ENCODE measurements around the gene CTDSP2. TPM values are rescaled to one million over a fixed set of nuclear protein-coding genes. Genes with fewer than 3 reads are reported as not detected.
A peak's percentile ranks its signal among the peaks of the same experiment; 100 is the strongest.

Gene CTDSP2
- total RNA-seq, 2 experiments from 2014 or later: 91.4 to 94.3 TPM

- DNase-seq: no peak
- Mint-ChIP-seq H3K9me3 (no peaks in the 10 kb centered on the region), H3K27ac (no peak overlapping the region), H3K4me3 (no peak overlapping the region), H3K27me3 (no peaks in the 10 kb centered on the region), H3K4me1 (no peaks in the 10 kb centered on the region), H3K36me3 (no peaks in the 10 kb centered on the region)
Observed at GRCh38 chr12:57809425-57809824, 37.1 kb downstream of the CTDSP2 start.

DNA sequence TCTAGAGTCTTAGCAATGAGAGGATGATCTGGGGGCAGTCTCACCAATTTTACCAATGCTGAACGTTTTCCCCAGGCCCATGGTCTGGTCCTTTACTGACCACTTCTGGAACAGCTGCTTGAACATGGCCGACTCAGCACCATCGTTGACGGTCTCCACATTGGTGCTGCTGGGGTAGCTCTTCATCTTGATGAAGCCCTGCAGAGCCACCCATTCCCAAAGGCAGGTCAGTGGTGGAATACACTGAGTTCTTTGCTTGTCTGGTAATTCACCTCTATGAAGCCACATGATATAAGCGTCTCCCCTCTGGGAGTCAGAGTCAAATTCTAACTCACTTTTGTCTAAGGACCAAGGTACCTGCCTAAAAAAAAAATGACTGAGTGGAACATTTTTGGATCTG, 38.2 kb downstream of the CTDSP2 start:
- no peaks in the 10 kb centered on the region for H3K9me3 Mint-ChIP-seq
- H3K27me3 Mint-ChIP-seq: no peaks in the 10 kb centered on the region
- no peaks in the 10 kb centered on the region for H3K36me3 Mint-ChIP-seq
- no peak for DNase-seq
- no peak overlapping the region for H3K27ac Mint-ChIP-seq
- no peaks in the 10 kb centered on the region for H3K4me1 Mint-ChIP-seq
- H3K4me3 Mint-ChIP-seq: no peak overlapping the region

DNA sequence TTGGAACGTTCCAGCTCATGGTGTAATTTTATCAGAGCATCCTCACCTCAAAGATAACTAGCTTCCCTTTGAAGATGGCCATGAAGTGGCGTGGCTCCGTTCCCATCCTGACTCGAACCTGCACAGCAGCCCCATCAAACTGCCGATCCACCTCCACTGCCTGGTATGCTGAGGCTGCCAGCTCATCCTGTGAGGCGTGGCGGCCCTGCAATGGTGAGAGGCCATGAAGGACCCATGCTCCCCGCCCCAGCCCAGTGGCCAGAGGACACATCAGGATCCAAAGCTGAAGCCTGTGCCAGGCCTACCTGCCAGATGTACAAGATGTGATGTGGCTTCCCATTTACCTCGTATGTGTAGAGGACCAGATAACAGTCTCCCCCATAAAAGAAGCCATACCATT, 39.2 kb downstream of the CTDSP2 start:
- DNase-seq: no peak
- Mint-ChIP-seq H3K27me3 (no peaks in the 10 kb centered on the region), H3K36me3 (no peaks in the 10 kb centered on the region), H3K4me3 (no peak overlapping the region), H3K27ac (no peak overlapping the region), H3K4me1 (peaks cover 3% of the 10 kb centered on the region), H3K9me3 (no peaks in the 10 kb centered on the region)

DNA sequence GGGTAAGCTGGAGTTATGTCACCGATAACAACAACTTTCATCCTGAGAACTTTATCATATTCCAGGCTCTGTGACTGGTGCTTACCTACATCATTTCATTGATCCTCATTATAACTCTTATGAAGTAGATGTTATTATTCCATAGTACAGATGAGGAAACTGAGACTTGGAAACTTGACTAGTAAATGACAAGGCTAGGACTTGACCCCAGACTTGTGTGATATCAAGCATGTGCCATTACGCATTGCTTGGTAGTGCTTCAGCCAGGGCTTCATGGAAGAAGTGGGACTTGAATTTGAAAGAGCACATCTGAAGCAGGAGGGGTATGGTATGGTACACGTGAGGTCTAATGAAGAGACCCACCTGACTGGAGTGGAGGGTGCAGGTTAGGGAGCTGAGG, 39.9 kb downstream of the CTDSP2 start:
- Mint-ChIP-seq H3K9me3 (no peaks in the 10 kb centered on the region), H3K4me1 (peaks cover 3% of the 10 kb centered on the region), H3K27me3 (no peaks in the 10 kb centered on the region), H3K4me3 (no peak overlapping the region), H3K27ac (no peak overlapping the region), H3K36me3 (no peaks in the 10 kb centered on the region)
- no peak for DNase-seq

GRCh38 chr12:57803319-57803893, 43.1 kb downstream of the CTDSP2 start:
- peaks cover 2% of the 10 kb centered on the region for H3K36me3 Mint-ChIP-seq
- peak; percentile 19 for DNase-seq
- no peak overlapping the region for H3K27ac Mint-ChIP-seq
- H3K4me1 Mint-ChIP-seq: peaks cover 3% of the 10 kb centered on the region
- no peaks in the 10 kb centered on the region for H3K9me3 Mint-ChIP-seq
- H3K4me3 Mint-ChIP-seq: no peak overlapping the region
- H3K27me3 Mint-ChIP-seq: no peaks in the 10 kb centered on the region

DNA sequence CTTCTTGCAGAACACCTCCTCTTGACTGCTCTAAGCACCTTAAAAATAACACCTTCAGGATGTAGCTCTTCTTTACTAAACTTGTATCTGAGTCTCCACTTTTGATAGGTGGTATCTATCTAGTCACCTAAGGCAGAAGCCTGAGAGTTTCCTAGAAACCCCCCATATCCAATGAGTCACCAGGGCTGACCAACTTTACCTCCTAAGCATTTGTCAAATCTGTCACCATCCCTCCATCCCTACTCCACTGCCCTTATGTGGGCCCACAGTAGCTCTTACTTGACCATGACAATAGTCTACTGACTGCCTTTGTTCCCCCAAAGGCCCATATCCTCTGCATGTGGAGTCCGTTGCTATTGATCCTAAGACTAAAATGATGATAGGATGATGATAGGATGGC, 43.9 kb downstream of the CTDSP2 start:
- no peak overlapping the region for H3K27ac Mint-ChIP-seq
- no peaks in the 10 kb centered on the region for H3K27me3 Mint-ChIP-seq
- no peaks in the 10 kb centered on the region for H3K9me3 Mint-ChIP-seq
- H3K4me3 Mint-ChIP-seq: no peak overlapping the region
- DNase-seq: no peak
- peaks cover 3% of the 10 kb centered on the region for H3K4me1 Mint-ChIP-seq
- peaks cover 2% of the 10 kb centered on the region for H3K36me3 Mint-ChIP-seq

GRCh38 chr12:57800965-57801364, 45.6 kb downstream of the CTDSP2 start:
- no peak overlapping the region for H3K4me3 Mint-ChIP-seq
- DNase-seq: no peak
- peaks cover 11% of the 10 kb centered on the region for H3K36me3 Mint-ChIP-seq
- H3K4me1 Mint-ChIP-seq: peaks cover 7% of the 10 kb centered on the region
- no peaks in the 10 kb centered on the region for H3K27me3 Mint-ChIP-seq
- H3K27ac Mint-ChIP-seq: no peak overlapping the region
- H3K9me3 Mint-ChIP-seq: no peaks in the 10 kb centered on the region

DNA sequence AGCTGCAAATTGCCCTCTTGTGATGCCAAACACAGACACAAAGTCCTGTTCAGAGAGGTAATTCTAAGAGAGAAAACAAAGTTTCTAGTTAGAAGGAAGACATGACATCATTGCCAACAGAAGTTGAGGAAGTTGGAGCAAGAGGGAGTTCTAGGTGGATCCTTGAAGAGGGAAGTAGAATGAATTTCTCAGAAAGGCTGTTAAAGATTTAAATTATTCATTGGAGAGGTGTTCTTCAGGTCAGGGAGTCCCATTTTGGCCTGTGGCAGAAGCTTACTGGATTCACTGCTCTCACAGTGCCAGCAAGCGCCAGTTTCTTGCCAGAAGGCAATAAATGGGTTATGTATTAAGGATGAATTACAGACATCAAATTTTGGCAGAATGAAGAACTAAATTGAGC, 48.6 kb downstream of the CTDSP2 start:
- Mint-ChIP-seq H3K27ac (no peak overlapping the region), H3K9me3 (no peaks in the 10 kb centered on the region), H3K36me3 (peaks cover 20% of the 10 kb centered on the region)

DNA sequence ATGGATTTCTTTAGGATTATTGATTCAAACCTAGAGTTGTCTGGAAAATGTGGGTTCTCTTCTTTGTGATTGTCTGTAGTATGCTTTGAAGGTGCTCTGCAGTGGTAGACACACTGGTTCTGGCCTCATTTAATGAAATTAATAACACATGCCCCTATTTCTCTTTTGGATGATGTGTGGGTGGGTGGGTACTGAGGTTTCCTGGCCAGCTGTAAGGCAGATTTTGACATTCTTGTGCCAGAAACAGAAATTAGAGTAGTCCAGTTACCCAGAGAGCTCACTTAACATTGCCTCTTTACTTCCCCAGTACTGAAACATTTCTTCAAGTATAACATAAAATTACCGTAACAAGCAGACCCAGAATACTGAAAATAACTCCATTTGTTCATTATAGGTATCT, 49.5 kb downstream of the CTDSP2 start:
- Mint-ChIP-seq H3K9me3 (no peaks in the 10 kb centered on the region), H3K4me1 (peaks cover 17% of the 10 kb centered on the region), H3K27me3 (no peaks in the 10 kb centered on the region), H3K27ac (peak overlapping the region; percentile 5), H3K4me3 (no peak overlapping the region), H3K36me3 (peaks cover 23% of the 10 kb centered on the region)
- no peak for DNase-seq

More for the DNA sequence above, 48.6 kb downstream of the CTDSP2 start:
- no peak overlapping the region for H3K4me3 Mint-ChIP-seq
- no peaks in the 10 kb centered on the region for H3K27me3 Mint-ChIP-seq
- DNase-seq: no peak
- H3K4me1 Mint-ChIP-seq: peaks cover 15% of the 10 kb centered on the region

DNA sequence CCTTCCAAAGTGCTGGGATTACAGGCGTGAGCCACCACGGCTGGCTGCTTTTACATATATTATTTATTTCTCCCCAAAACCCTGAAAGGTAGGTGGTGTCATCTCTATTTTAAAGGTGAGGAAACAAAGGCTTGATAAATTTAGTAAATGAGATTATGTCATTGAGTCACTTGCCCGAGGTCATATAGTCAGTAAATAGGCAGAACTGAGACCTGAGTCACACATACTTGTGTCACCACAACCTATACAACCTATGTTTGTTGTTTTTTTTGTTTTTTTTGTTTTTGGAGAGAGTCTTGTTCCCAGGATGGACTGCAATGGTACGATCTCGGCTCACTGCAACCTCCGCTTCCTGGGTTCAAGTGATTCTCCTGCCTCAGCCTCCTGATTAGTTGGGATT, 51.2 kb downstream of the CTDSP2 start:
- H3K27ac Mint-ChIP-seq: no peak overlapping the region
- H3K9me3 Mint-ChIP-seq: no peaks in the 10 kb centered on the region
- DNase-seq: no peak
- peaks cover 17% of the 10 kb centered on the region for H3K4me1 Mint-ChIP-seq
- no peak overlapping the region for H3K4me3 Mint-ChIP-seq
- H3K27me3 Mint-ChIP-seq: no peaks in the 10 kb centered on the region
- H3K36me3 Mint-ChIP-seq: peaks cover 24% of the 10 kb centered on the region

DNA sequence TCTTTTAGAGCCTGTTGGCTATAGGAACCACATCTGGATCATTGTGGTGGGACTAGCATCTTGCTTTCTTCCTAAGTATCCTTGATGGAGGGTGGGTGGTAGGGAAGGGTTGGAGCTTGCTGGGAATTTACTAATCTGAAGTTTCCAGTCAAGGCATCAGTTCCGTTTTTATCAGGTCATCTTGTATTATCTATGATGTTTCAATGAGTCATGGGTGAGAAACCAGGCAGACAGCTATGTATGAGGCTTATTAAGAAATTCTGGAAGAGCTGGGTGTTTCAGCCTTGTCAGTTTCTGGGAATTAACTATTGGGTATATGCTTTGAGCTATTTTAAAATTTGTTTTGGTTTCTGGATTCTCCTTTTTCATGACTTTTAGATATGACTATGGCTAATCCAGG, 52.6 kb downstream of the CTDSP2 start:
- H3K36me3 Mint-ChIP-seq: peaks cover 22% of the 10 kb centered on the region
- peak overlapping the region; percentile 49 for H3K27ac Mint-ChIP-seq
- no peak for DNase-seq
- H3K4me3 Mint-ChIP-seq: no peak overlapping the region
- H3K9me3 Mint-ChIP-seq: no peaks in the 10 kb centered on the region
- peaks cover 17% of the 10 kb centered on the region for H3K4me1 Mint-ChIP-seq
- H3K27me3 Mint-ChIP-seq: no peaks in the 10 kb centered on the region

GRCh38 chr12:57783861-57784260, 62.7 kb downstream of the CTDSP2 start:
- Mint-ChIP-seq H3K36me3 (peaks cover 20% of the 10 kb centered on the region), H3K4me3 (peak overlapping the region; percentile 72), H3K27ac (no peak overlapping the region), H3K27me3 (no peaks in the 10 kb centered on the region), H3K9me3 (no peaks in the 10 kb centered on the region), H3K4me1 (peaks cover 27% of the 10 kb centered on the region)
- DNase-seq: no peak

DNA sequence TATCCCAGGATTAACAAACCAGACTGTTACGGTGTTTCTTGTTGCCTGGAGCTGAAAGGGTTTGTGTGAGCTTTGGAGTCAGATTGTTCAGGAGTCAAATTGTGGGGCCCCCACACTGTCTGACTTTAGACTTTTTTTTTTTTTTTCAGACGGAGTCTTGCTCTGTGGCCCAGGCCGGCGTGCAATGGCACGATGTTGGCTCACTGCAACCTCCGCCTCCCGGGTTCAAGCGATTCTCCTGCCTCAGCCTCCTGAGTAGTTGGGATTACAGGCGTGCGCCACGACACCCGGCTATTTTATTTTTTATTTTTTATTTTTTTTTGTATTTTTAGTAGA, 63.1 kb downstream of the CTDSP2 start:
- H3K9me3 Mint-ChIP-seq: no peaks in the 10 kb centered on the region
- no peak for DNase-seq
- H3K27ac Mint-ChIP-seq: peak overlapping the region; percentile 98
- peaks cover 20% of the 10 kb centered on the region for H3K36me3 Mint-ChIP-seq
- no peaks in the 10 kb centered on the region for H3K27me3 Mint-ChIP-seq
- H3K4me3 Mint-ChIP-seq: peak overlapping the region; percentile 100
- peaks cover 27% of the 10 kb centered on the region for H3K4me1 Mint-ChIP-seq

GRCh38 chr12:57782608-57783465, 63.7 kb downstream of the CTDSP2 start, which contains the start of gene TSFM:
TSS of gene TSFM (plus strand) at chr12:57782787. CDS start at chr12:57782802, 15 bp downstream.
- Mint-ChIP-seq H3K36me3 (peaks cover 20% of the 10 kb centered on the region), H3K9me3 (no peaks in the 10 kb centered on the region), H3K4me1 (peaks cover 27% of the 10 kb centered on the region), H3K27ac (peak within 1 kb of the TSS; percentile 98), H3K27me3 (no peaks in the 10 kb centered on the region), H3K4me3 (peak within 1 kb of the TSS; percentile 100)
- DNase-seq: peak; percentile 96

DNA sequence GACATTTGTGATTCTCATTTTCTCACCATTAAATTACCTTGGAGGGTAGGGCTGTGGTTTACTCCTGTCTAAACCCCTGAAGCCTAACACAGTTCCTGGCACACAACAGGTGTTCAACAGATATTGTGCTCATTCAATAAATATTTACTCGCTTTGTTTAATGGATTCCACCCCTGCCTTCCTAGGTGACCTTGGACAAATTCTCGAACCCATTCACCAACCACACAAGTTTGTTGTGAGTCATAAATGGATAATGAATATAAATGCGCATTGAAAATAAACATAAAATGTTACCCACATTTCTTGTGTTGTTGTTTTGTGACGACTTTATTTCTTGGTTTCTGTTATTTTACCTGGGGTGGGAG, 64.3 kb downstream of the CTDSP2 start:
- Mint-ChIP-seq H3K36me3 (peaks cover 16% of the 10 kb centered on the region), H3K9me3 (no peaks in the 10 kb centered on the region), H3K27ac (peak overlapping the region; percentile 98), H3K4me1 (peaks cover 27% of the 10 kb centered on the region), H3K27me3 (no peaks in the 10 kb centered on the region), H3K4me3 (peak overlapping the region; percentile 100)
- DNase-seq: no peak

DNA sequence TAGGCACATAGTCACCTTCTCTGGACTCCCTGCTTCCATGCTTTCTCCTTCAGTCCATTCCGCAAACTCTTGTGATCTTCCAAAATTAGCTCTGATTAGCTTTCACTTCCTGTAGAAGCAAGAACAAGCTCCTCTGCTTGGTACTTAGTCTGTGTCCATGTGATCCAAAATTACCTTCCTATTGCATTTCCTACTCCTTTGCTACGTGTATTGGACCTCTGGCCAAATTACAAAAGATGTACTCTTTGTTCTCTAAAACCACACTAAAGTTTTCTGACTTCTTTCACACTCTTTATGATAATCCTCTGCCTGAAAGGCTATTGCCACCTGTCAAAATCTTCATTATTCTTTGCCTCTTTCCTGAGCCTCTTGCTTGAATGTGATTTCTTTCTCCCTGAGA, 64.7 kb downstream of the CTDSP2 start:
- Mint-ChIP-seq H3K27ac (peak overlapping the region; percentile 21), H3K9me3 (no peaks in the 10 kb centered on the region), H3K27me3 (no peaks in the 10 kb centered on the region), H3K4me3 (no peak overlapping the region), H3K4me1 (peaks cover 27% of the 10 kb centered on the region), H3K36me3 (peaks cover 16% of the 10 kb centered on the region)
- DNase-seq: no peak

Measured in activated naive CD8-positive, alpha-beta T cell treated with anti-CD3 and anti-CD28 coated beads for 36 hours (primary cell).